ENCODE measurements around the gene CCDC126. TPM values are rescaled to one million over a fixed set of nuclear protein-coding genes. Genes with fewer than 3 reads are reported as not detected.

CCDC126 gene

DNA sequence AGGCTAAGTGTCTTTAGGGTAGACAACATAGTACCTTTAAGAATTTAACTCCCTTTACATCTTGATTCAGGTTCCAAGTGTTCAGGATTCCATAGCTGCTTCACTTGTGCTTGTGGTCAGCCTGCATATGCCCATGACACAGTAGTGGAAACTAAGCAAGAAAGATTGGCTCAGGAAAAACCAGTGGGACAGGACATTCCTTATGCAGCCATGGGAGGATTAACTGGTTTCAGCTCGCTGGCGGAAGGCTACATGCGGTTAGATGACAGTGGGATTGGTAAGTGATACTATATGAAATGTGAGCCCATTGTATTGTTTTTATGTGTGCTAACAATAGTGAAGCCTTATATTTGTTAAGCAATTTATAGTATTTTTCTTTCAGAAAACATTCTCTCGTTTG lies 94.1 kb downstream of the CCDC126 start:
- Histone ChIP-seq H3K4me2 (ENCODE audit: low read length, poor library complexity, severe bottlenecking) (no peak overlapping the region), H2BK12ac (ENCODE audit: low read length in 2 of 2) (no peak overlapping the region), H3K27me3 (ENCODE audit: control insufficient read depth in 1 of 2, insufficient read depth in 1 of 2, low read length in 2 of 2) (no peaks in the 10 kb centered on the region), H2AK5ac (ENCODE audit: low read length, severe bottlenecking) (no peak overlapping the region), H3K9ac (ENCODE audit: low read length) (no peak overlapping the region), H2BK15ac (ENCODE audit: low read depth, poor library complexity, severe bottlenecking) (no peak overlapping the region), H3K4me3 (ENCODE audit: insufficient read depth in 1 of 2, low read depth in 1 of 2, low read length in 2 of 2) (no peak overlapping the region), H3K9me3 (ENCODE audit: control insufficient read depth, low read length) (no peaks in the 10 kb centered on the region), H3K27ac (ENCODE audit: low read length, poor library complexity, severe bottlenecking) (no peak overlapping the region), H3K23ac (ENCODE audit: low read length in 2 of 2) (no peak overlapping the region), H3K36me3 (ENCODE audit: control insufficient read depth in 1 of 2, insufficient read depth in 2 of 2, low read depth in 1 of 2, low read length in 2 of 2) (peaks cover 0 to 6% of the 10 kb centered on the region in 2 experiments), H3K79me1 (replicated peaks; ENCODE audit: low read length, poor library complexity, severe bottlenecking) (peaks cover 2% of the 10 kb centered on the region), H4K8ac (ENCODE audit: low read length) (no peak overlapping the region), H2BK120ac (ENCODE audit: low read depth, low read length) (no peak overlapping the region), H3K14ac (ENCODE audit: low read length in 2 of 2) (no peak overlapping the region), H2BK5ac (ENCODE audit: low read depth, low read length, poor library complexity, severe bottlenecking) (no peak overlapping the region), H3K4me1 (ENCODE audit: control insufficient read depth, insufficient read depth, low read depth, low read length) (peaks cover 3% of the 10 kb centered on the region), H3K4ac (ENCODE audit: low read depth in 1 of 2, low read length in 2 of 2) (no peak overlapping the region), H4K91ac (ENCODE audit: low read length) (no peak overlapping the region), H3K18ac (ENCODE audit: low read depth in 1 of 2, low read length in 2 of 2) (no peak overlapping the region), H2AFZ (ENCODE audit: low read depth, low read length) (no peak overlapping the region)
- WGBS: 98% methylated on average over 3 of the region's 4 CpGs
- no peak for DNase-seq

DNA sequence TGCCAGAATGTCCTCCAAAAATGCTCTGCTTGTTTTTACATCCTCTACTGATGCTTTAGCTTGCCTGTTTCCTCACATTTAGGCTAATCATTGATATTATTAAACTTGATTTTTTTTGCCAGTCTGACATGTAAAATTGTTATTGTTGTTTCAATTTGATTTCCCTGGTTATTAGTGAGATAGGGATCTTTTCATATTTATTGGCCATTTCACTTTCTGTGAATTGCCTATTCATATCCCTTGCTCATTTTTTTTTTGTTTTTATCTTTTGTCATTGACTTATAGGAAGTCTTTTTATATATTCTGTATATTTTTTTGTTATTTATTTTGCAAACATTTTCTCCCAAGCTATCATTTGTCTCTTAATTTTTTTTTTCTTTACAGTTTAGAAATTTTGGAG lies 96.0 kb downstream of the CCDC126 start:
- H2AFZ ChIP-seq (ENCODE audit: low read depth, low read length): no peak overlapping the region
- H3K4me2 ChIP-seq (ENCODE audit: low read length, poor library complexity, severe bottlenecking): no peak overlapping the region
- no peak overlapping the region for H4K91ac ChIP-seq (ENCODE audit: low read length)
- no peaks in the 10 kb centered on the region for H3K27me3 ChIP-seq (ENCODE audit: control insufficient read depth in 1 of 2, insufficient read depth in 1 of 2, low read length in 2 of 2)
- no peak overlapping the region for H3K9ac ChIP-seq (ENCODE audit: low read length)
- DNase-seq: no peak
- H4K8ac ChIP-seq (ENCODE audit: low read length): no peak overlapping the region
- no peak overlapping the region for H3K18ac ChIP-seq (ENCODE audit: low read depth in 1 of 2, low read length in 2 of 2)
- H3K27ac ChIP-seq (ENCODE audit: low read length, poor library complexity, severe bottlenecking): no peak overlapping the region
- H3K79me1 ChIP-seq (replicated peaks; ENCODE audit: low read length, poor library complexity, severe bottlenecking): peaks cover 2% of the 10 kb centered on the region
- H3K4me3 ChIP-seq (ENCODE audit: insufficient read depth in 1 of 2, low read depth in 1 of 2, low read length in 2 of 2): no peak overlapping the region
- no peak overlapping the region for H2BK12ac ChIP-seq (ENCODE audit: low read length in 2 of 2)
- H2AK5ac ChIP-seq (ENCODE audit: low read length, severe bottlenecking): no peak overlapping the region
- H3K4ac ChIP-seq (ENCODE audit: low read depth in 1 of 2, low read length in 2 of 2): no peak overlapping the region
- peaks cover 7% of the 10 kb centered on the region for H3K4me1 ChIP-seq (ENCODE audit: control insufficient read depth, insufficient read depth, low read depth, low read length)
- H3K23ac ChIP-seq (ENCODE audit: low read length in 2 of 2): no peak overlapping the region
- no peaks in the 10 kb centered on the region for H3K9me3 ChIP-seq (ENCODE audit: control insufficient read depth, low read length)
- H3K36me3 ChIP-seq (ENCODE audit: control insufficient read depth in 1 of 2, insufficient read depth in 2 of 2, low read depth in 1 of 2, low read length in 2 of 2): peaks cover 0 to 6% of the 10 kb centered on the region in 2 experiments
- H2BK5ac ChIP-seq (ENCODE audit: low read depth, low read length, poor library complexity, severe bottlenecking): no peak overlapping the region
- H2BK15ac ChIP-seq (ENCODE audit: low read depth, poor library complexity, severe bottlenecking): no peak overlapping the region
- no peak overlapping the region for H2BK120ac ChIP-seq (ENCODE audit: low read depth, low read length)
- H3K14ac ChIP-seq (ENCODE audit: low read length in 2 of 2): no peak overlapping the region

Small RNAs within 50 kb of the gene (small RNA-seq; reads per million reads assigned to genes)
- not detected for gene AC006026.2 (ENCODE audit: low read depth)

Data from mesenchymal stem cell (in vitro differentiated cells and primary cell).